ENCODE measurements around the gene DPF3.

The DPF3 gene

GRCh38 chr14:72852194-72852593 lies 41.7 kb downstream of the DPF3 start:
- H4K20me1 ChIP-seq (ENCODE audit: insufficient read depth, low read length) = peaks cover 3% of the 10 kb centered on the region; the same call in 1 of the 2 replicates
- H3F3A ChIP-seq (ENCODE audit: insufficient read depth, low read length) = 0 out of 2 replicates have a peak, but pooled peaks cover 2% of the 10 kb centered on the region
- no peaks in the 10 kb centered on the region for H3K4me1 ChIP-seq (ENCODE audit: low read length)
- TF ChIP-seq EZH2 (optimal IDR thresholded peaks at IDR 0.05; ENCODE audit: low read depth, low read length) (no peak), EZH2phosphoT487 (IDR thresholded peaks at IDR 0.05; ENCODE audit: low read length) (no peak)
- TF ChIP-seq, protein P1, sequence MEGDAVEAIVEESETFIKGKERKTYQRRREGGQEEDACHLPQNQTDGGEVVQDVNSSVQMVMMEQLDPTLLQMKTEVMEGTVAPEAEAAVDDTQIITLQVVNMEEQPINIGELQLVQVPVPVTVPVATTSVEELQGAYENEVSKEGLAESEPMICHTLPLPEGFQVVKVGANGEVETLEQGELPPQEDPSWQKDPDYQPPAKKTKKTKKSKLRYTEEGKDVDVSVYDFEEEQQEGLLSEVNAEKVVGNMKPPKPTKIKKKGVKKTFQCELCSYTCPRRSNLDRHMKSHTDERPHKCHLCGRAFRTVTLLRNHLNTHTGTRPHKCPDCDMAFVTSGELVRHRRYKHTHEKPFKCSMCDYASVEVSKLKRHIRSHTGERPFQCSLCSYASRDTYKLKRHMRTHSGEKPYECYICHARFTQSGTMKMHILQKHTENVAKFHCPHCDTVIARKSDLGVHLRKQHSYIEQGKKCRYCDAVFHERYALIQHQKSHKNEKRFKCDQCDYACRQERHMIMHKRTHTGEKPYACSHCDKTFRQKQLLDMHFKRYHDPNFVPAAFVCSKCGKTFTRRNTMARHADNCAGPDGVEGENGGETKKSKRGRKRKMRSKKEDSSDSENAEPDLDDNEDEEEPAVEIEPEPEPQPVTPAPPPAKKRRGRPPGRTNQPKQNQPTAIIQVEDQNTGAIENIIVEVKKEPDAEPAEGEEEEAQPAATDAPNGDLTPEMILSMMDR (IDR thresholded peaks at IDR 0.05; ENCODE audit: low read length) = no peak
- H3K36me3 ChIP-seq (replicated peaks; ENCODE audit: insufficient read depth, low read length) = no peaks in the 10 kb centered on the region
- no peak overlapping the region for H3K4me3 ChIP-seq (ENCODE audit: low read length)
- no peak overlapping the region for H2AFZ ChIP-seq (ENCODE audit: low read length)
- H3K79me2 ChIP-seq (ENCODE audit: low read length) = peaks cover 93% of the 10 kb centered on the region
- H3K9me2 ChIP-seq (replicated peaks; ENCODE audit: insufficient read depth, low read length) = no peaks in the 10 kb centered on the region
- H3K9ac ChIP-seq (ENCODE audit: low read length) = no peak overlapping the region
- no peaks in the 10 kb centered on the region for H3K27me3 ChIP-seq (replicated peaks; ENCODE audit: insufficient read depth, low read length)
- no peaks in the 10 kb centered on the region for H3K9me3 ChIP-seq (replicated peaks; ENCODE audit: insufficient read depth, low read length)
- DNase-seq = no peak
- no peak overlapping the region for H3K4me2 ChIP-seq (ENCODE audit: low read depth, low read length)
- no peak overlapping the region for H3K27ac ChIP-seq (ENCODE audit: low read length)

DNA sequence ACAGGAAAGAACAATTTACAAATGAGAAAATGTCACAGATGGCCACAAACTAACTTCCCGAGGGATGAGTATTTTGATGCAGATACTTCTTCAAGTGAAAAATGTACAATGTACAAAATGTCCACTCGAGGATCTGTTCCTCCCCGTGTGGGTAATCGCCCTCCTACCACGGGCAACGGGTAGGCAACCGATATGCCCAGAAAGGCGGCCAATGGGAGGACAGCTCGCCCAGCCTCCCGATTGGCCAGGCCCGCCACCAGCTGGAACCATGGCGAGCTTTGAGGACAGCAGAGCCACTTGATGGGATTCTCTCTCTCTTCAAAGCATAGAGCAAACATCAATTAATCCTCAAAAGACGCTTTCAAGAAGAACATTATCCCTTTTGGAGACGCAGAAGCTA lies 42.3 kb downstream of the DPF3 start:
- no peaks in the 10 kb centered on the region for H3K9me3 ChIP-seq (replicated peaks; ENCODE audit: insufficient read depth, low read length)

DNA sequence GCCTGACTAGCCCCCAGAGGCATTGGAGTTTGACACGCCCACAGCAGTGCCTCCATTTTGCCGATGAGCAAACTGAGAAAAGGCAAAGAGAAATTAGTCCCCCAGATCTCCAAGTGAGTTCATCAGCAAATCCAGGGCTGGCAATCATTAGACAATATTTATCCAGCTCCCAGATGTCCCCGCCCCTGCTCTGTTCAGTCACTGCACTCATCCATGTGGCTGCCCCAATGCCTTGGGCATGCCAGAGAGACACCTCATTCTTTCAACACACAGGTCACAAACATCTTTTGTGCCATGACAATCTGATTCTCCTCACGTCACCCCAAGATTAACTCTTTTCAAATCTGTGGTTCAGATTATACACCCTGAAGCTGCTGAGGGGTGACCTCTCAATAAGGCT lies 43.5 kb downstream of the DPF3 start:
- Histone ChIP-seq H4K20me1 (ENCODE audit: insufficient read depth, low read length) (peaks cover 3% of the 10 kb centered on the region; the same call in 1 of the 2 replicates), H3K27me3 (replicated peaks; ENCODE audit: insufficient read depth, low read length) (no peaks in the 10 kb centered on the region), H2AFZ (ENCODE audit: low read length) (no peak overlapping the region), H3K4me2 (ENCODE audit: low read depth, low read length) (no peak overlapping the region), H3K4me1 (ENCODE audit: low read length) (no peaks in the 10 kb centered on the region), H3K9ac (ENCODE audit: low read length) (no peak overlapping the region), H3K27ac (ENCODE audit: low read length) (no peak overlapping the region), H3K4me3 (ENCODE audit: low read length) (no peak overlapping the region), H3K9me2 (replicated peaks; ENCODE audit: insufficient read depth, low read length) (no peaks in the 10 kb centered on the region), H3F3A (ENCODE audit: insufficient read depth, low read length) (0 out of 2 replicates have a peak, but pooled peaks cover 2% of the 10 kb centered on the region), H3K79me2 (ENCODE audit: low read length) (peaks cover 86% of the 10 kb centered on the region), H3K9me3 (replicated peaks; ENCODE audit: insufficient read depth, low read length) (no peaks in the 10 kb centered on the region), H3K36me3 (replicated peaks; ENCODE audit: insufficient read depth, low read length) (no peaks in the 10 kb centered on the region)
- no peak for TF ChIP-seq EZH2phosphoT487 (IDR thresholded peaks at IDR 0.05; ENCODE audit: low read length)
- TF ChIP-seq, protein P1 (IDR thresholded peaks at IDR 0.05; ENCODE audit: low read length) = no peak
- no peak for TF ChIP-seq EZH2 (optimal IDR thresholded peaks at IDR 0.05; ENCODE audit: low read depth, low read length)
- no peak for DNase-seq

More for the DNA sequence above, 42.3 kb downstream of the DPF3 start:
- no peak for DNase-seq
- H3K4me3 ChIP-seq (ENCODE audit: low read length) = no peak overlapping the region
- no peaks in the 10 kb centered on the region for H3K27me3 ChIP-seq (replicated peaks; ENCODE audit: insufficient read depth, low read length)
- peaks cover 3% of the 10 kb centered on the region; the same call in 1 of the 2 replicates for H4K20me1 ChIP-seq (ENCODE audit: insufficient read depth, low read length)
- H3K36me3 ChIP-seq (replicated peaks; ENCODE audit: insufficient read depth, low read length) = no peaks in the 10 kb centered on the region
- H3K79me2 ChIP-seq (ENCODE audit: low read length) = peaks cover 93% of the 10 kb centered on the region
- H3K4me1 ChIP-seq (ENCODE audit: low read length) = no peaks in the 10 kb centered on the region
- no peak overlapping the region for H3K27ac ChIP-seq (ENCODE audit: low read length)
- no peak overlapping the region for H3K9ac ChIP-seq (ENCODE audit: low read length)
- H3K4me2 ChIP-seq (ENCODE audit: low read depth, low read length) = no peak overlapping the region
- no peak for TF ChIP-seq EZH2 (optimal IDR thresholded peaks at IDR 0.05; ENCODE audit: low read depth, low read length)
- TF ChIP-seq, protein P1 (IDR thresholded peaks at IDR 0.05; ENCODE audit: low read length) = no peak
- TF ChIP-seq EZH2phosphoT487 (IDR thresholded peaks at IDR 0.05; ENCODE audit: low read length) = no peak
- 0 out of 2 replicates have a peak, but pooled peaks cover 2% of the 10 kb centered on the region for H3F3A ChIP-seq (ENCODE audit: insufficient read depth, low read length)
- H3K9me2 ChIP-seq (replicated peaks; ENCODE audit: insufficient read depth, low read length) = no peaks in the 10 kb centered on the region
- no peak overlapping the region for H2AFZ ChIP-seq (ENCODE audit: low read length)
